ENCODE measurements around the gene MAP3K3.

GRCh38 chr17:63600569-63601438, 21.4 kb upstream of the MAP3K3 start, which contains the start of gene TACO1:
- TF ChIP-seq RAD21 (IDR thresholded peaks at IDR 0.05; ENCODE audit: low read depth) (no peak), EGR1 (IDR thresholded peaks at IDR 0.05) (no peak), EP300 (IDR thresholded peaks at IDR 0.05; ENCODE audit: borderline replicate concordance) (peak; percentile 40; the same call in 1 of the 2 replicates), REST (IDR thresholded peaks at IDR 0.05; ENCODE audit: low read depth) (no peak), YY1 (IDR thresholded peaks at IDR 0.05; ENCODE audit: low read depth) (peak; percentile 85), MAX (IDR thresholded peaks at IDR 0.05) (peak; percentile 88), TEAD4 (IDR thresholded peaks at IDR 0.05) (peak; percentile 30), TCF12 (IDR thresholded peaks at IDR 0.05; ENCODE audit: low read depth) (peak; percentile 74; the same call in 1 of the 2 replicates), CREB1 (IDR thresholded peaks at IDR 0.05; ENCODE audit: low read depth) (0 out of 2 replicates have a peak, but pooled peaks have one; percentile 4), NFIC (IDR thresholded peaks at IDR 0.05) (peak; percentile 78), CEBPB (IDR thresholded peaks at IDR 0.05) (0 out of 2 replicates have a peak, but pooled peaks have one; percentile 4), TAF1 (IDR thresholded peaks at IDR 0.05; ENCODE audit: low read depth) (peak; percentile 93), FOXM1 (IDR thresholded peaks at IDR 0.05; ENCODE audit: borderline replicate concordance, low read depth) (peak; percentile 22; the same call in 1 of the 2 replicates), USF1 (IDR thresholded peaks at IDR 0.05) (peak; percentile 80)
